Mammary epithelial cell (primary cell): Measurements from ENCODE around the gene SLC16A10.

Experiments
- EZH2 ChIP-seq: IDR thresholded peaks from 2 replicates; pipeline ENCODE4 v1.6.1; 2012; ENCODE audit warnings: low read length, inconsistent platforms, borderline replicate concordance
- TF ChIP-seq, protein P1 (sequence below), 2 donors: IDR thresholded peaks in 1 of 2; conservative IDR thresholded peaks in 1 of 2; 2 replicates each; pipeline ENCODE4 v1.5.1; 2011 to 2012; ENCODE audit warnings: inconsistent platforms in 2 of 2, low read length in 2 of 2, mild to moderate bottlenecking in 2 of 2, control low read depth in 1 of 2, low read depth in 1 of 2; ENCODE audit not compliant: insufficient read depth in 1 of 2; ENCODE audit errors: extremely low read depth in 1 of 2

DNA sequence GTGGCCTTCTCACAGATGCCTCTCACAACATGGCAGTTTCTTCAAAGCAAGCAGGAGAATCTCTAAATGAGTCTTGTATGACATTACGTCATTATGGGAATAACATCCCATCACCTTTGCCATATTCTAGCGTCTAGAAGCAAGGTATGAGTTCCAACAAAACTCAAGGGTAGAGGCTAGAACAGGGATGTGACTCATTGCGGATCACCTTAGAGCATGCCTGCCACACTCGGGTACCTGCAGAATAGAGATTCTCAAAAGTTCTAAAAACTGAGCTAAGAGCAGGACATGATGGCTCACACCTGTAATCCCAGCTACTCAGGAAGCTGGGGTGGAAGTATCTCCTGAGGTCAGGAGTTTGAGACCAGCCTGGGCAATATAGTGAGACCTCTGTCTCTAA, 182.8 kb downstream of the SLC16A10 start:
- TF ChIP-seq, protein P1, sequence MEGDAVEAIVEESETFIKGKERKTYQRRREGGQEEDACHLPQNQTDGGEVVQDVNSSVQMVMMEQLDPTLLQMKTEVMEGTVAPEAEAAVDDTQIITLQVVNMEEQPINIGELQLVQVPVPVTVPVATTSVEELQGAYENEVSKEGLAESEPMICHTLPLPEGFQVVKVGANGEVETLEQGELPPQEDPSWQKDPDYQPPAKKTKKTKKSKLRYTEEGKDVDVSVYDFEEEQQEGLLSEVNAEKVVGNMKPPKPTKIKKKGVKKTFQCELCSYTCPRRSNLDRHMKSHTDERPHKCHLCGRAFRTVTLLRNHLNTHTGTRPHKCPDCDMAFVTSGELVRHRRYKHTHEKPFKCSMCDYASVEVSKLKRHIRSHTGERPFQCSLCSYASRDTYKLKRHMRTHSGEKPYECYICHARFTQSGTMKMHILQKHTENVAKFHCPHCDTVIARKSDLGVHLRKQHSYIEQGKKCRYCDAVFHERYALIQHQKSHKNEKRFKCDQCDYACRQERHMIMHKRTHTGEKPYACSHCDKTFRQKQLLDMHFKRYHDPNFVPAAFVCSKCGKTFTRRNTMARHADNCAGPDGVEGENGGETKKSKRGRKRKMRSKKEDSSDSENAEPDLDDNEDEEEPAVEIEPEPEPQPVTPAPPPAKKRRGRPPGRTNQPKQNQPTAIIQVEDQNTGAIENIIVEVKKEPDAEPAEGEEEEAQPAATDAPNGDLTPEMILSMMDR (conservative IDR thresholded peaks at IDR 0.05 in 1 of 2, IDR thresholded peaks at IDR 0.05 in 1 of 2; ENCODE audit: extremely low read depth in 1 of 2, insufficient read depth in 1 of 2, low read depth in 1 of 2, low read length in 2 of 2) = no peak
- no peak for TF ChIP-seq EZH2
